Esophagus muscularis mucosa (tissue), 3 donors: ENCODE data around the gene DNAH7.
"Not testable (repeated sequence)": the region's sequence is repeated elsewhere in the genome, so short reads cannot be mapped to it uniquely, and the experiment has no call there.

Source experiments
- CTCF ChIP-seq, 3 experiments: fragments of 200-600 bp in 2 of 3; fragments of 450-650 bp in 1 of 3; sonication (generic) in 2 of 3; IDR thresholded peaks; one replicate each; pipeline ENCODE4 v1.5.1; 2017 to 2019; ENCODE audit warnings: antibody characterized with exemption in 3 of 3, mild to moderate bottlenecking in 2 of 3, moderate library complexity in 1 of 3
- POLR2A ChIP-seq: fragments of 450-650 bp; IDR thresholded peaks from one replicate; pipeline ENCODE4 v1.6.1; 2017; ENCODE audit warnings: antibody characterized with exemption, moderate library complexity, mild to moderate bottlenecking, low read depth
- POLR2AphosphoS5 ChIP-seq, 2 donors: sonication (generic); formaldehyde crosslinking; IDR thresholded peaks; one replicate each; pipeline ENCODE4 v1.6.1; 2017; ENCODE audit warnings: antibody characterized with exemption in 2 of 2

GRCh38 chr2:196089448-196089847 lies 20.8 kb upstream of the DNAH7 start:
- TF ChIP-seq POLR2AphosphoS5 (IDR thresholded peaks at IDR 0.05); CTCF (IDR thresholded peaks at IDR 0.05); POLR2A: not testable (repeated sequence)
